ENCODE data around the gene GRK6. TPM values are rescaled to one million over a fixed set of nuclear protein-coding genes. Genes with fewer than 3 reads are reported as not detected.
"Not testable (repeated sequence)": the region's sequence is repeated elsewhere in the genome, so short reads cannot be mapped to it uniquely, and the experiment has no call there.

Gene GRK6
- polyA plus RNA-seq, 1 donor = 16.5 TPM

DNA sequence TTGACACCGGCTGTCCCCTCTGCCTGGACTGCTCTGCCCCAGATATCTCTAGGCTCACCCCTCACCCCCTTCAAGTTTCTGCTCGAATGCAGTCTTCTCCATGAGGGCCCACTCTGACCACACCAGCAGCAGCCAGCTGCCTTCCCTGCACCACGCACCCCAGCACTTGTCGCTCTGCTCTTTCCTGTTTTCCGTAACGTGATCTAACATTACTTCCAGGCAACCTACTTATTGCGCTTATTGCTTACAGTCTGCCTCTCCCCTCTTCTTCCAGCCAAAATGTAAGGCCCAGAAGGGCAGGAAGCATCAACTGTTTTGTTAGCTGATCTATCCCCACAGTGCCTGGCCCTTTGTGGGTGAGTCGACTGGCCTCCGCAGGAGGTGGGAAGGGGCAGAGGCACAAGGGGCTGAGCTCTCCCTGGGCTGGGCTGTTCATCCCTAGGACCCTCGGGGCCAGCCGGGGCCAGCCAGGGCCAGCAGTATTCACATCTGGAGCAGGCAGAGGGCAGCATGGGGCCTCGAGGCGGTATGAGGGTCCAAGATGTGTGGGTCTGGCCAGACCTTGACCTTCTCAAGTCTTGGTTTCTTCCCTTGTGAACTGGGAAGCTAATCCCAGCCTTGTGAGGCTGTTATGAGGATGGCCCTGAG, 58.5 kb downstream of the GRK6 start:
- no peak for DNase-seq (ENCODE audit: low read depth)

DNA sequence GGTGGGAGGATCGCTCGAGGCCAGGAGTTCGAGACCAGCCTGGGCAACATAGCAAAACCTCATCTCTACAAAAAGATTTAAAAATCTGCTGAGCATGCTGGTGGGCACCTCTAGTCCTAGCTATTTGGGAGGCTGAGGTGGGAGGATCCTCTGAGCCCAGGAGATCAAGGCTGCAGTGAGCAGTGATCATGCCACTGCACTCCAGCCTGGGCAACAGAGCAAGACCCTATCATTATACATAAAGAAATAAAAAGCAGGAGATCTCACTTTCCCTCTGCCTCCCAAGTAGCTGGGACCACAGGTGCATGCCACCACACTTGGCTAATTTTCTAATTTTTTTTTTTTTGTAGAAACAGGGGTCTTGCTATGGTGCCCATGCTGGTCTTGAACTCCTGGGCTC, 59.3 kb downstream of the GRK6 start:
- not testable (repeated sequence) for DNase-seq (ENCODE audit: low read depth)

DNA sequence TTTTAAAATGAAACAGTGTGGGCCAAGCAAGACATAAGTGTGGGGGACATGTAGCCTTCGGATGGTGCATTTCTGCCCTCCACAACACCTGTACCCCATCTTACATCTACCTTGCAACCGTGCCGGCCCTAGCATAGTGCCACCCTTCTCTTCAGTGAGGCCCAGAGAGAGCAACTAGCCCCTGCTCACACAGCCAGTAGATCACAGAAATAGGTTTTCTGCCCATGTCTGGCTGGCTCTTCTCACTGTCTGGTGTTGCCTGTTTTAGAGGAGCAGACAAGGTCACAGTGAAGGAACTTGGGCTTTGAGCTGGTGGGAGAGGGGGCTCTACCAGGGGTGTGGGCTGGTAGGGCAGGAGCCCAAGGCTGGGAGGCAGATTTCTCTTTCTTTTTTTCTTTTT, 59.8 kb downstream of the GRK6 start:
- DNase-seq (ENCODE audit: low read depth) = no peak

DNA sequence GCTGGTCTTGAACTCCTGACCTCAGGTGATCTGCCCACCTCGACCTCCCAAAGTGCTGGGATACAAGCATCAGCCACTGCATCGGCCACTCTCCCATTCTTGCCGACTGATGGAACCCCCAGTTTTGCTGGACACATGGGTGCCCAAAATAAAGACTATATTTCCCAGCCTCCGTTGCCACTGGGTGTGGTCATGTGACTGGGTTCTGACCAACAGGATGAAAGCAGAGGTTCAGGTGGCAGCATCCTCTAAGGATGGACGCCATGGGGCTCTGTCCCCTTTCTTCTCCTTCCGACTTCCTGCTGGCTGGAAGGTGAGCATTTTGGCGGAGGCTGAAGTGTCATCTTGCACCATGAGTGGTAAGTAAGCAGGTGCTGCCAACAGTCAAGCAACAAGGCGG, 60.7 kb downstream of the GRK6 start:
- DNase-seq (ENCODE audit: low read depth) = no peak

DNA sequence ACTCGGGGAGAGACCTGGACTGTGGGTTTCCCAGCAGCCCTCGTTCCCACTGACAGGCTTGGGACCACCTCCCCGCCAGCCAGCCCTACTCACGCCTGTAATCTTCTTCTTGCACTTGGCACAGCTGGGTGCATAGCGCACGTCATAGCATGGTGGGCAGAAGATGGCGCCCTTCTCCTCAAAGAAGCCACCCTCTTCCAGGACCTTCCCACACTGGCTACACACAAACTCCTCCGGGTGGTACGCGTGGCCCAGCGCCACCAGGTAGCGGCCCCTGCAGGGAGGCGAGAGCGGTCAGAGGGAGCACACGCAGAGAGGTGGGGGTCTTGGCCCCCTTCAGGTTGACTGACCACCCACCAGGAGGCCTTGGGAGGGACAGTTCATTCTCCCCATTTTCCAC, 61.5 kb downstream of the GRK6 start:
- no peak for DNase-seq (ENCODE audit: low read depth)

DNA sequence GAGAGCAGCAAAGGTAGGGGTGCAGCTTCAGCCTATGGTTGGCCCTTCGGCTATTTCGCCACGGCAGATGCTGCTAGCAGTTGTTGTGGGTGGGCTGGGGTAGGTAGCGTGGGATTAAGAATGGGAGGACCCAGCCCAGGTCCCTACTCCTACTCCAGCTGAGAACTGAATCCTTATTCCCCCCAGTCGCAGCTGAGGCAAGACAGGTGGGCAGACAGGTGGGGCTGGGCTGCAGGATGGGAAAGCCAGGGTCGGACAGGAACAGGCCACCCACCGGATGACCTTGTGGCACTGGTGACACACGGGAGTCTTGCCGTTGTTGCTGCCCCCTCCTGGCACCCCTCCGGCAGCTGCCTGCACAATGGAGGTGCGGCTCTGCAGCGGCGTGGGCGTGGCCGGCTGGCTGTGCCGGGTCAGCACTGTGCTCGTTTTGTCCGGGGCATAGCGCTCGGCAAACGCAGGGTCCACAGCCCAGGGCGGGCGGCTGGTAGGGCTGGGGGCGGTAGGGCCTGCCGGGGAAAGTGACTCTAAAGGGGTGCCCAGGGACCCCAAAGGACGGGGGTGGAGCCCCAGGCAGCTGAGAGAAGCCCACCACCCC, 62.7 kb downstream of the GRK6 start:
- no peak for DNase-seq (ENCODE audit: low read depth)

DNA sequence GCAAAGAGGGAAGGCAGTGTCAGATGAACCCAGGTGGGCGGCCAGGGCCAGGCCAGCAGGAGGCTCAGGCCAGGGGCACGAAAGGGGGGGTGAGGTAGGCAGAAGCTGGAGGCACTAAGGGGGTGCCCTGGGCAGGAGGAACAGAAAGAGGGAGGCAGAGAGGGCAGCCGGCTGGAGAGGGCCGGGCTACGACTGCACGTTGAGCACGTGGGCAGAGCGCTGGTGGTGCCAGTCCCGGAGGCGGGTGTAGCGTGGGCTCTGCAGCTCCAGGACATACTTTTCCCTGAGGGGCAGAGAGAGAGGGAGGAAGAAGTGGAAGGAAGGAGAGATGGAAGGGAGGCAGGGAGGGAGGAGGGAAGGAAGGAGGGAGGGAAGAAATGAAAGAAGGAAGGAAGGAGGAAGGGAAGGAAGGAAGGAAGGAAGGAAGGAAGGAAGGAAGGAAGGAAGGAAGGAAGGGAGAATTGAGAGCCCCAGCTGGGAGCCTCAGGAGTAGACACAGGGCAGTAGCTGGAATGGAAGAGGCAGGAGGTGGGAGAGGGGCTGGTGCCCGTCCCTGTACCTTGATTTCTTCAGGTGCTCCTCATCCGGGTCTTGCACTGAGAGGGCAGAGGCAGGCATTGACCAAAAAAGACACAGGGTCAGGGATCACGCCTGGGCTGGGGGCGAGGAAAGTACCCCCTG, 64.0 kb downstream of the GRK6 start:
- DNase-seq (ENCODE audit: low read depth) = no peak

DNA sequence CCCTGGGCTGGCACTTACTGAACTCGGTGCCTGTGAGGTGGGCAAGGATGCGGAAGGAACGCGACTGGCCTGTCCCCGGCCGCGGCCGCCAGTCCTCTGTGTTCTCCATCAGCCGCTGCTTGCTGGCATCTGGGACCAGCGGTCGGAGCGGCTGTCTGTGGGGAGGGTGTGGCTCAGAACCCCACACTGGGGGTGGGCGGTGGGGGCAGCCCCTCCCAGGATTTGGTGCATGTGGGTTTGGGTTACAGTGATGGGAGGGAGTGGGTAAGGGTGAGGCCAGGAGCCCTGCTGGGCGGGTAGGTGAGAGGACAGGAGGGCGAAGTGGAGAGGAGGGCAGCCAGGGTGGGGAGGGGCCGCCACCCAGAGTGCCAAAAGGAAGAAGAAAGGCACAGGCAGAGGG, 64.5 kb downstream of the GRK6 start:
- no peak for DNase-seq (ENCODE audit: low read depth)

DNA sequence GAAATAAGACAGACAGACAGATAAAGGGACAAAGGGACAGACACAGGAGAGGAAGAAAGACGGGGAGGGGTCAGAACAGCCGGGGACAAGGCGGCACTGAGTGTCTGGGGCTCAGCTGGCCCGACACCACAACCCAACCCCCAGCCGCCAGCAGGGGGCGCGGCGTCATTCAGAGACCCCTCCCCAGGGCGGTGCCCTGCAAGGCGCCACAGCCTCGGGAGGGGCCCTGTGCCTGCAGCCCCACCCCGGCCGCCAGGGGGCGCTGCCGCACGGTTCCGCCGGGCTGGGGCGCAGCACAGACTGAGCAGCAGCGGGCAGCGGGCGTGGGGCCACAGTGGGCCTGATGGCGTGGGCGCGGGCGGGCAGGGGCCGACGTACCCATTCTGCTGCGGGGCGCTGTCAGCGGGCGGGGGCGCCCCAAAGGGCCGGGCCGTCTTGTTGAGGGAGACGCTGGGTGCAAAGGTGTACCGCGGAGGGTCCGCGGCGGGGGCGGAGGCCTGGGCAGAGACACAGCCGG, 65.0 kb downstream of the GRK6 start:
- no peak for DNase-seq (ENCODE audit: low read depth)

DNA sequence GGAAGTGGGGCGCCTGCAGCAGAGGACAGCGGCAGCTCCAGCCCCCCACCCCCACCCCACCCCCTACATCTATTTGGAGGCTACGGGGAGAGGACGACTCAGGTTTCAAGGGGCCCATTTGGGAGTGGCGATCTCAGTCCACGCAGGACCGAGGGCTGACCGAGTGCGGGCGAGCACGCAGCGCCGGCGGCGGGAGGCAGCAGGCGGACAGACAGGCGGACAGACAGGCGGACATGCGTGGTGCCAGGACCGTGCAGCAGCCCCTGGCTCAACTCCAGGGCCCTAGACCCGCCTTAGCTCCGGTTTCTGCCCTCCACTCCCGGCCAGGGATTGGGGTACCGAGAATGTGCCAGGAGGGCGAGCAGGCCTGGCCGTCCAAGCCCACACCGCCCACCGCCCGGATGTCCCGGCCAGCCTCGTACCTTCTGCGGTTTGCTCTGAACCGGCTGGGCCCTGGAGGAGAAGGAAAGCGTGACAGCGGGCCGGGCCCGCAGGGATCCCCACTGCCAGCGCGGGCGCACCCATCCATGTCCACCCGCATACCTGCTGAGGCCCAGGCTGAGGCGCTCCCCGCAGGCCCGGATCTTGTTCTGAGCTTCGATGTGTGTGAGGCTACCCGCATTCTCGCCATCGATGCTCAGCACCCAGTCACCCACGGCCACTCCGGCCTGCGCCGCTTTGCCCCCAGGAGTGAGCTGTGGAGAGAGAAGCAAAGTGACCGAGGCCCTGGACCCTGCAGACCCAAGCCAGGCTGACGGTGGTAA, 65.7 kb downstream of the GRK6 start:
- no peak for DNase-seq (ENCODE audit: low read depth)

Other genes starting within 250 kb of the GRK6 start
- gene RAB24, start 123.0 kb upstream of the GRK6 start, polyA plus RNA-seq (ENCODE audit: insufficient read length) = 27.1 TPM
- gene PRELID1, start 122.9 kb upstream of the GRK6 start, polyA plus RNA-seq (ENCODE audit: insufficient read length) = 73.8 TPM
- gene MXD3, start 114.8 kb upstream of the GRK6 start, polyA plus RNA-seq (ENCODE audit: insufficient read length) = 19.0 TPM
- 65.7 TPM for gene LMAN2, start 75.0 kb upstream of the GRK6 start, polyA plus RNA-seq (ENCODE audit: insufficient read length)
- gene RGS14, start 68.8 kb upstream of the GRK6 start, polyA plus RNA-seq (ENCODE audit: insufficient read length) = 17.4 TPM
- gene SLC34A1, start 42.2 kb upstream of the GRK6 start, polyA plus RNA-seq (ENCODE audit: insufficient read length) = not detected
- gene PFN3, start 26.0 kb upstream of the GRK6 start, polyA plus RNA-seq (ENCODE audit: insufficient read length) = not detected
- gene F12, start 17.1 kb upstream of the GRK6 start, polyA plus RNA-seq (ENCODE audit: insufficient read length) = 0.52 TPM
- 0.44 TPM for gene PRR7, start 20.1 kb downstream of the GRK6 start, polyA plus RNA-seq (ENCODE audit: insufficient read length)
- gene DBN1, start 47.0 kb downstream of the GRK6 start, polyA plus RNA-seq (ENCODE audit: insufficient read length) = 233 TPM
- gene PDLIM7, start 70.9 kb downstream of the GRK6 start, polyA plus RNA-seq (ENCODE audit: insufficient read length) = 359 TPM
- gene DOK3, start 83.2 kb downstream of the GRK6 start, polyA plus RNA-seq (ENCODE audit: insufficient read length) = 6.3 TPM
- gene DDX41, start 90.3 kb downstream of the GRK6 start, polyA plus RNA-seq (ENCODE audit: insufficient read length) = 46.9 TPM
- 49.7 TPM for gene FAM193B, start 127.9 kb downstream of the GRK6 start, polyA plus RNA-seq (ENCODE audit: insufficient read length)
- 111 TPM for gene TMED9, start 165.5 kb downstream of the GRK6 start, polyA plus RNA-seq (ENCODE audit: insufficient read length)
- gene B4GALT7, start 173.5 kb downstream of the GRK6 start, polyA plus RNA-seq (ENCODE audit: insufficient read length) = 17.8 TPM

All from forelimb muscle (tissue), 1 donor.